HL-60 (cell line): ENCODE measurements around the gene SF3A2.

Experiments
- TF ChIP-seq, protein P1 (sequence below): IDR thresholded peaks from one replicate; pipeline ENCODE4 v1.5.1; 2011; ENCODE audit warnings: low read length, control low read depth, inconsistent platforms; ENCODE audit not compliant: insufficient read depth
- TF ChIP-seq, protein P2 (sequence below): IDR thresholded peaks from 2 replicates; pipeline ENCODE4 v1.6.1; 2012; ENCODE audit warnings: low read depth; ENCODE audit not compliant: insufficient replicate concordance

DNA sequence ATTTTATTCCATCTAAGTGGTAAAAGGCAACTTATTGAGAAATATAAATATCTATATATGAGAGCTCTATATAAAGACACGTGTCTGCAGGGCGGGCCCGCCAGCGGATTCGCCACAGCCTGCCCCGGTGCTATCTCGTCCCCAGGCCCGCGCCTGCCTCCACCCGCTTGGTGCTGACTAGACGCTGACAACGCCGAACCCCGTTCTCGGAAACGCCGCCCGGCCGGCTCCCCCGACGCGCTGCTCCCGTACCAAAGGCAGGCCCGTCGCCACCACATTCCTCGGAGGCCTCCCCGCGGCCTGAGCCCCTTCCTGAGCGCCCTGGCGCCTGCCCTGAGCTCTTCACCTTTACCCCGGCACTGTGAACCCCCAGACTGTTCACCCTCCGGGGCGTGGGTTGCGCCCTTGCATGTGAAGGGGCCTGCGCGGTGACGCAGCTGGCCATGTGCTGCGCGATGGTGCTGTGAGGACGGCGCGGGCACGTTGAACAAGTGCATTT, 6.5 kb upstream of the SF3A2 start:
- TF ChIP-seq, protein P1, sequence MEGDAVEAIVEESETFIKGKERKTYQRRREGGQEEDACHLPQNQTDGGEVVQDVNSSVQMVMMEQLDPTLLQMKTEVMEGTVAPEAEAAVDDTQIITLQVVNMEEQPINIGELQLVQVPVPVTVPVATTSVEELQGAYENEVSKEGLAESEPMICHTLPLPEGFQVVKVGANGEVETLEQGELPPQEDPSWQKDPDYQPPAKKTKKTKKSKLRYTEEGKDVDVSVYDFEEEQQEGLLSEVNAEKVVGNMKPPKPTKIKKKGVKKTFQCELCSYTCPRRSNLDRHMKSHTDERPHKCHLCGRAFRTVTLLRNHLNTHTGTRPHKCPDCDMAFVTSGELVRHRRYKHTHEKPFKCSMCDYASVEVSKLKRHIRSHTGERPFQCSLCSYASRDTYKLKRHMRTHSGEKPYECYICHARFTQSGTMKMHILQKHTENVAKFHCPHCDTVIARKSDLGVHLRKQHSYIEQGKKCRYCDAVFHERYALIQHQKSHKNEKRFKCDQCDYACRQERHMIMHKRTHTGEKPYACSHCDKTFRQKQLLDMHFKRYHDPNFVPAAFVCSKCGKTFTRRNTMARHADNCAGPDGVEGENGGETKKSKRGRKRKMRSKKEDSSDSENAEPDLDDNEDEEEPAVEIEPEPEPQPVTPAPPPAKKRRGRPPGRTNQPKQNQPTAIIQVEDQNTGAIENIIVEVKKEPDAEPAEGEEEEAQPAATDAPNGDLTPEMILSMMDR = no peak
- TF ChIP-seq, protein P2, sequence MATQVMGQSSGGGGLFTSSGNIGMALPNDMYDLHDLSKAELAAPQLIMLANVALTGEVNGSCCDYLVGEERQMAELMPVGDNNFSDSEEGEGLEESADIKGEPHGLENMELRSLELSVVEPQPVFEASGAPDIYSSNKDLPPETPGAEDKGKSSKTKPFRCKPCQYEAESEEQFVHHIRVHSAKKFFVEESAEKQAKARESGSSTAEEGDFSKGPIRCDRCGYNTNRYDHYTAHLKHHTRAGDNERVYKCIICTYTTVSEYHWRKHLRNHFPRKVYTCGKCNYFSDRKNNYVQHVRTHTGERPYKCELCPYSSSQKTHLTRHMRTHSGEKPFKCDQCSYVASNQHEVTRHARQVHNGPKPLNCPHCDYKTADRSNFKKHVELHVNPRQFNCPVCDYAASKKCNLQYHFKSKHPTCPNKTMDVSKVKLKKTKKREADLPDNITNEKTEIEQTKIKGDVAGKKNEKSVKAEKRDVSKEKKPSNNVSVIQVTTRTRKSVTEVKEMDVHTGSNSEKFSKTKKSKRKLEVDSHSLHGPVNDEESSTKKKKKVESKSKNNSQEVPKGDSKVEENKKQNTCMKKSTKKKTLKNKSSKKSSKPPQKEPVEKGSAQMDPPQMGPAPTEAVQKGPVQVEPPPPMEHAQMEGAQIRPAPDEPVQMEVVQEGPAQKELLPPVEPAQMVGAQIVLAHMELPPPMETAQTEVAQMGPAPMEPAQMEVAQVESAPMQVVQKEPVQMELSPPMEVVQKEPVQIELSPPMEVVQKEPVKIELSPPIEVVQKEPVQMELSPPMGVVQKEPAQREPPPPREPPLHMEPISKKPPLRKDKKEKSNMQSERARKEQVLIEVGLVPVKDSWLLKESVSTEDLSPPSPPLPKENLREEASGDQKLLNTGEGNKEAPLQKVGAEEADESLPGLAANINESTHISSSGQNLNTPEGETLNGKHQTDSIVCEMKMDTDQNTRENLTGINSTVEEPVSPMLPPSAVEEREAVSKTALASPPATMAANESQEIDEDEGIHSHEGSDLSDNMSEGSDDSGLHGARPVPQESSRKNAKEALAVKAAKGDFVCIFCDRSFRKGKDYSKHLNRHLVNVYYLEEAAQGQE = no peak
